GM18858 (cell line): ENCODE measurements around the gene NEUROD2.
"Not testable (repeated sequence)": the region's sequence is repeated elsewhere in the genome, so short reads cannot be mapped to it uniquely, and the experiment has no call there.

Source experiments
- ATAC-seq: cut with Tn5 transposase; IDR thresholded peaks from one replicate; pipeline ENCODE4 v1.9.1; 2021; ENCODE audit not compliant: unreplicated experiment

NEUROD2 gene

GRCh38 chr17:39603304-39604016 lies 4.3 kb downstream of the NEUROD2 start:
- ATAC-seq: no peak

GRCh38 chr17:39602533-39603303 lies 5.0 kb downstream of the NEUROD2 start:
- no peak for ATAC-seq

- no peak for ATAC-seq
Observed at GRCh38 chr17:39601758-39602532, 5.8 kb downstream of the NEUROD2 start.

- ATAC-seq: no peak
Observed at GRCh38 chr17:39600997-39601597, 6.6 kb downstream of the NEUROD2 start.

- no peak for ATAC-seq
Observed at GRCh38 chr17:39600288-39600996, 7.3 kb downstream of the NEUROD2 start.

- ATAC-seq: no peak
Observed at GRCh38 chr17:39599665-39600231, 8.0 kb downstream of the NEUROD2 start.

GRCh38 chr17:39599004-39599664 lies 8.6 kb downstream of the NEUROD2 start:
- no peak for ATAC-seq

- ATAC-seq: no peak
Observed at GRCh38 chr17:39598630-39599003, 9.1 kb downstream of the NEUROD2 start.

- no peak for ATAC-seq
Observed at GRCh38 chr17:39598047-39598481, 9.7 kb downstream of the NEUROD2 start.

- ATAC-seq: no peak
Observed at GRCh38 chr17:39597372-39598046, 10.2 kb downstream of the NEUROD2 start.

GRCh38 chr17:39596543-39597267 lies 11.0 kb downstream of the NEUROD2 start:
- ATAC-seq: no peak

GRCh38 chr17:39595928-39596510 lies 11.7 kb downstream of the NEUROD2 start:
- no peak for ATAC-seq

- ATAC-seq: no peak
Observed at GRCh38 chr17:39595294-39595693, 12.4 kb downstream of the NEUROD2 start.

GRCh38 chr17:39593371-39593770 lies 14.3 kb downstream of the NEUROD2 start:
- no peak for ATAC-seq

GRCh38 chr17:39591958-39592954 lies 15.5 kb downstream of the NEUROD2 start:
- no peak for ATAC-seq

- ATAC-seq: not testable (repeated sequence)
Observed at GRCh38 chr17:39590180-39590579, 17.5 kb downstream of the NEUROD2 start.

GRCh38 chr17:39582658-39583057 lies 25.1 kb downstream of the NEUROD2 start:
- no peak for ATAC-seq
